Parathyroid adenoma (tissue), 2 donors: Measurements from ENCODE around the gene ZC3H8.

Source experiments
- H2AFZ ChIP-seq: fragments of 300-600 bp; sonication (generic); one replicate; pipeline ENCODE4 v1.7.0; 2017; ENCODE audit warnings: antibody characterized with exemption, mild to moderate bottlenecking
- H3K27ac ChIP-seq: fragments of 300-600 bp; sonication (generic); one replicate; pipeline ENCODE4 v1.7.0; 2017
- H3K27me3 ChIP-seq: fragments of 300-600 bp; sonication (generic); one replicate; pipeline ENCODE4 v1.7.0; 2017; ENCODE audit warnings: low read length; ENCODE audit not compliant: control insufficient read depth, insufficient read depth
- H3K36me3 ChIP-seq: fragments of 300-600 bp; sonication (generic); one replicate; pipeline ENCODE4 v1.7.0; 2017; ENCODE audit warnings: low read length; ENCODE audit not compliant: control insufficient read depth, insufficient read depth
- H3K4me1 ChIP-seq: fragments of 300-600 bp; sonication (generic); one replicate; pipeline ENCODE4 v1.7.0; 2017; ENCODE audit warnings: control low read depth
- H3K4me2 ChIP-seq: fragments of 300-600 bp; sonication (generic); one replicate; pipeline ENCODE4 v1.7.0; 2017; ENCODE audit warnings: low read length
- H3K4me3 ChIP-seq: fragments of 300-600 bp; sonication (generic); one replicate; pipeline ENCODE4 v1.7.0; 2017; ENCODE audit warnings: low read depth, low read length
- H3K79me2 ChIP-seq: fragments of 300-600 bp; sonication (generic); one replicate; pipeline ENCODE4 v1.7.0; 2017; ENCODE audit warnings: control low read depth
- H3K9ac ChIP-seq: fragments of 300-600 bp; sonication (generic); one replicate; pipeline ENCODE4 v1.7.0; 2017; ENCODE audit warnings: mild to moderate bottlenecking
- H3K9me3 ChIP-seq: fragments of 300-600 bp; sonication (generic); one replicate; pipeline ENCODE4 v1.7.0; 2017; ENCODE audit warnings: low read length; ENCODE audit not compliant: control insufficient read depth
- TF ChIP-seq, protein P1 (sequence below): fragments of 300-600 bp; sonication (generic); IDR thresholded peaks from one replicate; pipeline ENCODE4 v1.7.0; 2017; ENCODE audit warnings: antibody characterized with exemption, mild to moderate bottlenecking
- donor health status: primary hyperparathyroidism.

The ZC3H8 gene

DNA sequence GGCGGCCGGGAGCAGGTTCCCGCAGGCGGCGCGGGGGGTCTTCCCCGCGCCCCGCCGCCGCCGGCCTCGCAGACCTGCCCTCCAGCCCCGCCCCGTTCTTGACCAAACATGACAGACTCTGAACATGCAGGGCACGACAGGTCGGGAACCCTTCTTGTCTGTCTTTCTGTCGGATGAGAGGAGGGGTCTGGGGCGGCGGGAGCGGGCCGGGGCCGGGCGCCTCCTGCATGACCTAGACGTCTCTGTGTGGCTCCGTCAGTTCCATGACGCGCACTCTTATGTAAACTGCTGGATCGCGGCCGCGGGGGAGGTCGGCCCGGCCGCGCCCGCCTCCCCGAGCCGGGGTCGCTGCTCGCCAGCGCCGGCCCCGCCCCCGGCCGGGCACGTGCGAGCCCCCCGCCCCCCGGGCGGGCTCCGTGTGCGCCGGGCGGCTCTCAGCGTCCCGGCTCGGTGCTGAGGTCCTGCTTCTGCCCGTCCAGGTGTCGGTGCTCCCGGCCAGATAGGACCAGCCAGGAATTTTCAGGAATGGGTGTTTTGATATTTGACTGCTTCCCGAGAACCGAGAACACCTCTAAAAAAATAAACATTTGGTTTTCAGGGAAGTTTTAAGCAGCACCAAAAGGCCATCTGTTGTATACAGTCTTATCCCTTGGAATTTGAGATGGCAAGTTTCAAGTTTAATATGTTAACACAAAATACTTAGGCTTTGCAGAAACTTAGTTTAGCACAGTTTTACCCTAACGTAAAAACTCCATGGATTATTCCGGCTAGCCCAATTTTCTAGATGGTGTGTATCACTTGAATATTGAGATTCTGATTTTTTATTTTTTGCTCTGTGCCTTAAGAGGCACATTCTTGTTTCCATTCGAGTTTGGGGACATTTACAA lies 21.3 kb upstream of the ZC3H8 start:
- no peaks in the 10 kb centered on the region for H3K36me3 ChIP-seq
- H3K4me2 ChIP-seq: peak overlapping the region; percentile 97
- H3K79me2 ChIP-seq: no peaks in the 10 kb centered on the region
- no peaks in the 10 kb centered on the region for H3K9me3 ChIP-seq
- peak overlapping the region; percentile 82 for H2AFZ ChIP-seq
- H3K4me1 ChIP-seq: peaks cover 3% of the 10 kb centered on the region
- H3K9ac ChIP-seq: peak overlapping the region; percentile 95
- peak overlapping the region; percentile 98 for H3K4me3 ChIP-seq
- peak overlapping the region; percentile 99 for H3K27ac ChIP-seq
- TF ChIP-seq, protein P1, sequence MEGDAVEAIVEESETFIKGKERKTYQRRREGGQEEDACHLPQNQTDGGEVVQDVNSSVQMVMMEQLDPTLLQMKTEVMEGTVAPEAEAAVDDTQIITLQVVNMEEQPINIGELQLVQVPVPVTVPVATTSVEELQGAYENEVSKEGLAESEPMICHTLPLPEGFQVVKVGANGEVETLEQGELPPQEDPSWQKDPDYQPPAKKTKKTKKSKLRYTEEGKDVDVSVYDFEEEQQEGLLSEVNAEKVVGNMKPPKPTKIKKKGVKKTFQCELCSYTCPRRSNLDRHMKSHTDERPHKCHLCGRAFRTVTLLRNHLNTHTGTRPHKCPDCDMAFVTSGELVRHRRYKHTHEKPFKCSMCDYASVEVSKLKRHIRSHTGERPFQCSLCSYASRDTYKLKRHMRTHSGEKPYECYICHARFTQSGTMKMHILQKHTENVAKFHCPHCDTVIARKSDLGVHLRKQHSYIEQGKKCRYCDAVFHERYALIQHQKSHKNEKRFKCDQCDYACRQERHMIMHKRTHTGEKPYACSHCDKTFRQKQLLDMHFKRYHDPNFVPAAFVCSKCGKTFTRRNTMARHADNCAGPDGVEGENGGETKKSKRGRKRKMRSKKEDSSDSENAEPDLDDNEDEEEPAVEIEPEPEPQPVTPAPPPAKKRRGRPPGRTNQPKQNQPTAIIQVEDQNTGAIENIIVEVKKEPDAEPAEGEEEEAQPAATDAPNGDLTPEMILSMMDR: no peak
- H3K27me3 ChIP-seq: no peaks in the 10 kb centered on the region

DNA sequence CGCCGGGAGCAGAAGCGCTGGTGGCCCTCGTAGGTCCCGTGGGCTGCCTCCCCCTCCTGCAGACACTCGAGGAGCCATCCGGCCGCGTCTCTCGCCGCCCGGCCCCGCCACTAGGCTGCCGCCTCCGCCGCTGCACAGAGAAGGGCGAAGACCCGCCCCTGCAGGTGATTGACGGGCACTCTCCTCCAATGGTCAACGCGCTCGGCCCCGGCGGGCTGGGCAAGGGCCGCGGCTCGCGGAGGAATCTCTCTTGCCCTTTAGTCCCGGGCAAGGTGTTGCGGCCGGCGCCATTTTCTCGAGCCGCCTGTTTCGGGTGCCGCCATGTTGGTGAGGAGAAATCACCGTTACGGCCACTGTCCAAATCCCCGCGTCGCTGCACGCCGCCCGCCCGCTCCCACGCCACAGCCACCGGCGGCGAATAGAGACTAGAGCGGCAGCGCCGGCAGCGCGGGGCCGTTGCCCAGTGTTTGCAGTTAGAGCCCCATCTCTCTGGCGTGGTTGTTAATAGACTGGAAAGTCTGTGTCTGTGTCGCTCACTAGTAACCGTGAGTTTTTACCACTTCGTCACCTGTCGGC lies 20.6 kb upstream of the ZC3H8 start, which contains the start of gene ZC3H6:
Gene ZC3H6, plus strand, starts transcription at position 287 of the 576 bp plus-strand sequence. CDS start 398 bp downstream, outside the sequence.
- no peaks in the 10 kb centered on the region for H3K79me2 ChIP-seq
- TF ChIP-seq, protein P1: peak; percentile 27
- peak within 1 kb of the TSS; percentile 82 for H2AFZ ChIP-seq
- peak within 1 kb of the TSS; percentile 98 for H3K4me3 ChIP-seq
- no peaks in the 10 kb centered on the region for H3K36me3 ChIP-seq
- H3K9me3 ChIP-seq: no peaks in the 10 kb centered on the region
- peak within 1 kb of the TSS; percentile 97 for H3K4me2 ChIP-seq
- peaks cover 3% of the 10 kb centered on the region for H3K4me1 ChIP-seq
- H3K9ac ChIP-seq: peak within 1 kb of the TSS; percentile 95
- H3K27me3 ChIP-seq: no peaks in the 10 kb centered on the region
- peak within 1 kb of the TSS; percentile 99 for H3K27ac ChIP-seq

DNA sequence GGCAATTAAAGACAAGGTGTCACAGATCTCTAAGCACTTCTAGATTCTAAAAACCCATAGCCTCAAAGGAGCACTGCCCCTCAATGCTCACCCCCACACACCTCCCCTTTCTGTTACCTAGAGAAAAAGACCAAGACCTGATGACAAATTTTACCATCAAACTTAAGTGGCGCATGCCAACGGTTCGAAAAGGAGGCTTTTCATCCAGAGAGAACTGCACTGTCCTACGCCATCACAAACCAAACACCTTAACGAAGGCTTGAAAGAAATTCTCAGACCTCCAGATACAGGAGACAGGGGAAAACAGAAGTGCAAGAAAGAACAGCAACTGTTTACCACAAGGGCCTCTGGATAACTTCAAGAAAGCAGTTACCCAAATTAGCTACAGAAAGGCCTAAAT lies 18.5 kb upstream of the ZC3H8 start:
- H3K79me2 ChIP-seq: no peaks in the 10 kb centered on the region

DNA sequence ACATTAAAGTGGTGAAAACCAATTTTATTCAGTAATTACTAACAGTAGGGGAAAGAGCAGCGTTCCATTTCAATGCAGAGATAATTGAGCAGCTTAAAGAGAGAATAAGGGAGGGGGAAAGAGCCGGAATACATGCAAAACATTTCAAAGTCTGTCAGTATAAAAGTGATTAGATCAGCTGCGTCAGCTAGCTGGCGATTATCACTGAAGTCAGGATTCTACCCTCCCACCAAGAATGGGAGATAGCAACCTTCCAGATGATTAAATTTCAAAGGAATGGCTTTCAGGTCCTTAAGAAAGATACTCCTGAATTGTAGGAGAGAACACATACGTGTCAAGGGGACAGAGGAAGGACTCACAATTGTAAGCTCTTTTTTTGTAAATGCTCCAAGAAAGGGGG lies 17.8 kb upstream of the ZC3H8 start:
- TF ChIP-seq, protein P1: no peak
- Histone ChIP-seq H3K9ac (no peak overlapping the region), H3K4me1 (peaks cover 3% of the 10 kb centered on the region), H3K4me2 (peak overlapping the region; percentile 69), H3K27me3 (no peaks in the 10 kb centered on the region), H3K79me2 (no peaks in the 10 kb centered on the region), H3K4me3 (peak overlapping the region; percentile 35), H2AFZ (peak overlapping the region; percentile 77), H3K36me3 (no peaks in the 10 kb centered on the region), H3K9me3 (no peaks in the 10 kb centered on the region), H3K27ac (peak overlapping the region; percentile 76)

More for the DNA sequence above, 18.5 kb upstream of the ZC3H8 start:
- no peak overlapping the region for H3K9ac ChIP-seq
- no peak overlapping the region for H3K4me3 ChIP-seq
- H3K27me3 ChIP-seq: no peaks in the 10 kb centered on the region
- peak overlapping the region; percentile 76 for H3K27ac ChIP-seq
- peak overlapping the region; percentile 69 for H3K4me2 ChIP-seq
- H2AFZ ChIP-seq: peak overlapping the region; percentile 77
- H3K36me3 ChIP-seq: no peaks in the 10 kb centered on the region
- TF ChIP-seq, protein P1: no peak
- H3K9me3 ChIP-seq: no peaks in the 10 kb centered on the region
- H3K4me1 ChIP-seq: peaks cover 3% of the 10 kb centered on the region
